ENCODE data around the gene PLAAT5. TPM values are rescaled to one million over a fixed set of nuclear protein-coding genes. Genes with fewer than 3 reads are reported as not detected.

The PLAAT5 gene
- total and polyA plus RNA-seq, 2 of the 8 experiments (the other 6 are each of a cell fraction or from before 2014, with no cell fraction given), result 16.0 to 18.7 TPM

DNA sequence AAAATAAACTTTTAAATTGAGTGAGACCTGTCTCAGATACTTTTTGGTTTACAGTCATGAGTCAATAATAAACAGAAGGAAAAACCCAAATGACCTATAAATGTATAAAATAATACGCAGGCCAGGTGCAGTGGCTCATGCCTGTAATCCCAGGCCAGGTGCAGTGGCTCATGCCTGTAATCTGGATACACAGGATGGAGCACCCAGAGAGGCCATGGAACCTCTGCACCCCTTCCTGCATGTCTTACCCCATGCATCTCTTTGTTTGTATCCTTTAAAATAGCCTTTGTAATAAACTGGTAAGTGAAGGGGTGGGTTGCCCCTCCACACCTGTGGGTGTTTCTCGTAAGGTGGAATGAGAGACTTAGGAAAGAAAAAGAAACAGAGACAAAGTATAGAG lies 36.7 kb upstream of the PLAAT5 start:
- peaks cover 13 to 24% (median 23%) of the 10 kb centered on the region in 4 experiments; a peak in 6 of 7 replicates for H3K4me1 ChIP-seq (replicated peaks in 1 of 4; ENCODE audit: control insufficient read depth in 3 of 4, insufficient read depth in 4 of 4, low read length in 3 of 4)
- peak overlapping the region; percentile 9; the same call in 1 of the 2 replicates for H3K27ac ChIP-seq (ENCODE audit: low read depth, low read length)
- ChIA-PET CTCF (ENCODE audit: partially characterized antibody) (interaction anchor here (0.7 kb wide), 2 partner anchors 17 to 125 kb away, joined by 3 read pairs; no protein-coding TSS in a partner anchor), POLR2A (ENCODE audit: partially characterized antibody) (interaction anchor here (0.6 to 1.0 kb wide), 4 partner anchors 18 to 672 kb away, joined by 3 to 5 read pairs (median 4); no protein-coding TSS in a partner anchor)
- no peaks in the 10 kb centered on the region for H4K20me1 ChIP-seq (replicated peaks in 1 of 2; ENCODE audit: control insufficient read depth in 1 of 2, insufficient read depth in 2 of 2, low read length in 2 of 2)
- H2AFZ ChIP-seq (ENCODE audit: low read length), result no peak overlapping the region
- peak overlapping the region; percentile 96 for H2BK5ac ChIP-seq (ENCODE audit: low read depth, low read length)
- H3K14ac ChIP-seq (ENCODE audit: insufficient read length), result peak overlapping the region; percentile 94
- peak overlapping the region; percentile 99 for H2BK120ac ChIP-seq (replicated peaks; ENCODE audit: low read depth, low read length)
- peak overlapping the region; percentile 99 for H4K91ac ChIP-seq (replicated peaks; ENCODE audit: insufficient read length, low read length)
- no peak for FAIRE-seq
- peak overlapping the region; percentile 96 for H3K18ac ChIP-seq (ENCODE audit: extremely low read depth, low read length)
- H3K4me2 ChIP-seq (ENCODE audit: insufficient read depth in 1 of 2, low read depth in 2 of 2, low read length in 2 of 2), result peak overlapping the region in 1 of 2 experiments; percentile 50; a peak in 2 of 4 replicates
- no peaks in the 10 kb centered on the region for H3K27me3 ChIP-seq (replicated peaks in 1 of 4; ENCODE audit: control insufficient read depth in 3 of 4, extremely low read depth in 1 of 4, insufficient read depth in 3 of 4, low read length in 3 of 4)
- H3K56ac ChIP-seq (replicated peaks; ENCODE audit: insufficient read length, low read depth, low read length), result peak overlapping the region; percentile 59
- no peaks in the 10 kb centered on the region for H3K79me1 ChIP-seq (ENCODE audit: low read depth, low read length)
- no peaks in the 10 kb centered on the region for H3K79me2 ChIP-seq (ENCODE audit: control insufficient read depth in 1 of 2, insufficient read depth in 2 of 2, low read length in 2 of 2)
- H2BK20ac ChIP-seq (ENCODE audit: low read length), result peak overlapping the region; percentile 95; the same call in 1 of the 2 replicates
- no peaks in the 10 kb centered on the region; the same call in 1 of the 2 replicates for H3K23me2 ChIP-seq (ENCODE audit: low read depth, low read length)
- H4K5ac ChIP-seq (ENCODE audit: insufficient read length, low read depth, low read length), result peak overlapping the region; percentile 98
- no peak for DNase-seq (ENCODE audit: low read depth in 1 of 2, low spot score in 2 of 2)
- no peaks in the 10 kb centered on the region; a peak in 1 of 4 replicates for H3K9me3 ChIP-seq (ENCODE audit: insufficient read depth in 2 of 2, low read depth in 1 of 2, low read length in 1 of 2)
- WGBS, 2 experiments (ENCODE audit: extremely low coverage in 1 of 2, insufficient coverage in 1 of 2, insufficient read length in 1 of 2, insufficient replicate concordance in 2 of 2, low coverage in 1 of 2, low lambda C conversion rate in 2 of 2, missing lambda C conversion rate in 1 of 2), result 71% methylated on average over 2 of the region's 2 CpGs; no CpG with 5 or more reads in 1 of the 2 experiments
- H3K4me3 ChIP-seq (ENCODE audit: extremely low read depth in 1 of 4, insufficient read depth in 2 of 4, low read depth in 3 of 4, low read length in 4 of 4), result peak overlapping the region in 1 of 4 experiments; percentile 19; a peak in 1 of 8 replicates
- no peak overlapping the region for H4K8ac ChIP-seq (ENCODE audit: extremely low read depth, insufficient read depth, low read length)
- H3K4ac ChIP-seq (replicated peaks; ENCODE audit: insufficient read length, low read depth, low read length), result peak overlapping the region; percentile 96
- no peak overlapping the region for H2AK5ac ChIP-seq (ENCODE audit: low read depth, low read length)
- no peak overlapping the region; a peak in 1 of 7 replicates for H3K9ac ChIP-seq (replicated peaks in 1 of 4; ENCODE audit: extremely low read depth in 1 of 4, low read depth in 3 of 4, low read length in 3 of 4)
- no peak overlapping the region for H3K23ac ChIP-seq (ENCODE audit: insufficient read length)
- H2BK15ac ChIP-seq (ENCODE audit: low read length), result no peak overlapping the region
- H2BK12ac ChIP-seq (ENCODE audit: low read depth, low read length), result peak overlapping the region; percentile 82
- no peaks in the 10 kb centered on the region for H3K36me3 ChIP-seq (ENCODE audit: control insufficient read depth in 2 of 4, insufficient read depth in 4 of 4, low read length in 3 of 4)
- TF ChIP-seq GTF2F1 (IDR thresholded peaks at IDR 0.05; ENCODE audit: borderline replicate concordance, low read depth, low read length) (no peak), PHF8 (conservative IDR thresholded peaks at IDR 0.05; ENCODE audit: low read depth, low read length) (no peak), FOSL1 (IDR thresholded peaks at IDR 0.05; ENCODE audit: insufficient read depth, low read depth, low read length) (no peak), CREB1 (IDR thresholded peaks at IDR 0.05) (no peak), SP2 (IDR thresholded peaks at IDR 0.05; ENCODE audit: low read length) (no peak), EZH2 (IDR thresholded peaks at IDR 0.05; ENCODE audit: low read depth, low read length, severe bottlenecking) (no peak), JUN (IDR thresholded peaks at IDR 0.05; ENCODE audit: low read depth, low read length) (no peak), HDAC2 (IDR thresholded peaks at IDR 0.05; ENCODE audit: borderline replicate concordance in 1 of 2, low read depth in 2 of 2, low read length in 2 of 2) (no peak), TBP (IDR thresholded peaks at IDR 0.05; ENCODE audit: low read depth, low read length) (no peak), KDM4A (IDR thresholded peaks at IDR 0.05; ENCODE audit: low read depth, low read length, severe bottlenecking) (no peak), POU5F1 (IDR thresholded peaks at IDR 0.05; ENCODE audit: low read depth, low read length) (no peak), SRF (IDR thresholded peaks at IDR 0.05; ENCODE audit: low read depth, low read length) (no peak), CBX5 (IDR thresholded peaks at IDR 0.05; ENCODE audit: low read depth, low read length) (no peak)
